ENCODE results near the gene KRTAP4-1.

DNA sequence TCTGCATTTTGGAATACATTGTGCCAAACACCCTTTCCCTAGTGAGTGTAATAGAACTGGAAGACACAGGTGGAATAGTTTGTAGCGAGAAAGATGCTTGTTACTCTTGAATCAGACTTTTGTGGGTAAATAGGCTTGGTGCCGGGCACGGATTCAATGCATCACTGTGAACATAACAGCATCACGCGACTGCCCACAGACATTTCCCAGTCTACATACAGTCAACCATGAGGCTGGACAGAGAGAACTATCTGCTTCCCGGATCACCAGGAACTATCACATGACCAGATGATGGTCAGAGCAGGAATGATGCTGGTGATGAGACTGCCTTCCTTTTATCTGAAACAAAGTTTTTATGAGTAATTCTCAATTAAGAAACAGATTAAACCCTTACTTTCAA, 41.3 kb upstream of the KRTAP4-1 start:
- TF ChIP-seq, protein P1, sequence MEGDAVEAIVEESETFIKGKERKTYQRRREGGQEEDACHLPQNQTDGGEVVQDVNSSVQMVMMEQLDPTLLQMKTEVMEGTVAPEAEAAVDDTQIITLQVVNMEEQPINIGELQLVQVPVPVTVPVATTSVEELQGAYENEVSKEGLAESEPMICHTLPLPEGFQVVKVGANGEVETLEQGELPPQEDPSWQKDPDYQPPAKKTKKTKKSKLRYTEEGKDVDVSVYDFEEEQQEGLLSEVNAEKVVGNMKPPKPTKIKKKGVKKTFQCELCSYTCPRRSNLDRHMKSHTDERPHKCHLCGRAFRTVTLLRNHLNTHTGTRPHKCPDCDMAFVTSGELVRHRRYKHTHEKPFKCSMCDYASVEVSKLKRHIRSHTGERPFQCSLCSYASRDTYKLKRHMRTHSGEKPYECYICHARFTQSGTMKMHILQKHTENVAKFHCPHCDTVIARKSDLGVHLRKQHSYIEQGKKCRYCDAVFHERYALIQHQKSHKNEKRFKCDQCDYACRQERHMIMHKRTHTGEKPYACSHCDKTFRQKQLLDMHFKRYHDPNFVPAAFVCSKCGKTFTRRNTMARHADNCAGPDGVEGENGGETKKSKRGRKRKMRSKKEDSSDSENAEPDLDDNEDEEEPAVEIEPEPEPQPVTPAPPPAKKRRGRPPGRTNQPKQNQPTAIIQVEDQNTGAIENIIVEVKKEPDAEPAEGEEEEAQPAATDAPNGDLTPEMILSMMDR (IDR thresholded peaks at IDR 0.05 in 2 of 3, conservative IDR thresholded peaks at IDR 0.05 in 1 of 3; ENCODE audit: insufficient read depth in 2 of 3, low read depth in 1 of 3, low read length in 3 of 3) = no peak
- TF ChIP-seq YBX1 (IDR thresholded peaks at IDR 0.05) (no peak), DNMT1 (IDR thresholded peaks at IDR 0.05) (no peak), JUN (IDR thresholded peaks at IDR 0.05; ENCODE audit: borderline replicate concordance, low read depth, low read length) (no peak), JUN (CRISPR knock-in tag; IDR thresholded peaks at IDR 0.05; ENCODE audit: borderline replicate concordance) (no peak), GABPB1 (CRISPR knock-in tag; IDR thresholded peaks at IDR 0.05) (no peak), ZSCAN32 (CRISPR knock-in tag; IDR thresholded peaks at IDR 0.05) (no peak)
- TF ChIP-seq, protein P2, sequence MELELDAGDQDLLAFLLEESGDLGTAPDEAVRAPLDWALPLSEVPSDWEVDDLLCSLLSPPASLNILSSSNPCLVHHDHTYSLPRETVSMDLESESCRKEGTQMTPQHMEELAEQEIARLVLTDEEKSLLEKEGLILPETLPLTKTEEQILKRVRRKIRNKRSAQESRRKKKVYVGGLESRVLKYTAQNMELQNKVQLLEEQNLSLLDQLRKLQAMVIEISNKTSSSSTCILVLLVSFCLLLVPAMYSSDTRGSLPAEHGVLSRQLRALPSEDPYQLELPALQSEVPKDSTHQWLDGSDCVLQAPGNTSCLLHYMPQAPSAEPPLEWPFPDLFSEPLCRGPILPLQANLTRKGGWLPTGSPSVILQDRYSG (tag; conservative IDR thresholded peaks at IDR 0.05; ENCODE audit: low read depth) = no peak

All from K562 (cell line).